Measurements from ENCODE around the gene RASGRF1. TPM values are rescaled to one million over a fixed set of nuclear protein-coding genes. Genes with fewer than 3 reads are reported as not detected.

Gene RASGRF1
- total RNA-seq, 1 experiment from 2014 or later: not detected

DNA sequence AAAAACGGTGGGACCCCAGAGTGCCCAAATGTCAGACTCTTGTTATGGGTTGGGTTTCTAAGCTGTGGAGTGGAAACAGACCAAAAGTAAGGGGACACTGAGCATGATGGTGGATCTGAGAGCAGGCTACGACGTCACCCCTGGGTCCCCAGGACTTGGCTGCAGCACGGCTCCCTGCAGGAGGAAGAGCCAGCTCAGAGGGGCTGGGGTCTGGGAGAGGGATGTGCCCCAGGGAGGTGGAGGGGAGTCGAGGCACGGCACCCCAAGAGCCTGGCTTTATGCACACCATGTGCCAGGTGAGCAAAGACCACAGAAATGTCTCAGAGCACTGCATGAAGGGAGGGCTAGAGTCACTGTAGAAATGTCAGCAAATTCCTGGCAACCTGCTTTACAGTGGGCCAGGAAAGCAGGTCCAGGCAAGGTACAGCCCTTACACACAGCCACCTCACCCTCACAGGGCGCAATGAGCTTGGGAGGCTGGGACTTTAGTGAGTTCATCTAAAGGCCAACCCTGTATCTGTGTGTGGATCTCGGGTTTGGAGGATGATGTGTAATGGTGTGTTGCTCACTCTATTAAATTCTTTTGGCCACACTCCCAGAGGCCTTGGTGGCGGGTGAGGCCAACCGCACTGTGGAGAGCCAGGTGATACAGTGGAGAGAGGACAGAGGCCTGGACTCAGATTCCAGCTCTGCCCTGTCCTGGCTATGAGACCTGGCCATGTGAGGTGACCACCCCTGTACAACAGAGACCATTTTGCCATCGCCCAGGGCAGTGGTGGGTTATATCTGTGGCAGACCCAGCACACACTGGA, 159.8 kb downstream of the RASGRF1 start:
- peak; percentile 94 for ATAC-seq
- Histone ChIP-seq H3K9me3 (ENCODE audit: low read length) (no peaks in the 10 kb centered on the region), H3K27ac (ENCODE audit: low read length) (peak overlapping the region; percentile 98), H2AFZ (ENCODE audit: low read length) (peak overlapping the region; percentile 52; the same call in 1 of the 2 replicates), H3K79me2 (ENCODE audit: low read length) (no peaks in the 10 kb centered on the region), H3K4me3 (ENCODE audit: low read length) (no peak overlapping the region), H3K9ac (ENCODE audit: low read length) (peak overlapping the region; percentile 76), H3K27me3 (ENCODE audit: low read length) (no peaks in the 10 kb centered on the region), H3K9me2 (replicated peaks; ENCODE audit: low read length) (no peaks in the 10 kb centered on the region), H3F3A (ENCODE audit: low read length, unreplicated experiment) (no peaks in the 10 kb centered on the region), H4K20me1 (ENCODE audit: low read length) (no peaks in the 10 kb centered on the region), H3K36me3 (ENCODE audit: low read depth, low read length) (no peaks in the 10 kb centered on the region; the same call in none of the 2 replicates), H3K4me2 (ENCODE audit: low read length) (peak overlapping the region; percentile 68), H3K4me1 (ENCODE audit: insufficient read depth, low read length) (peaks cover 23% of the 10 kb centered on the region)
- TF ChIP-seq, protein P1, sequence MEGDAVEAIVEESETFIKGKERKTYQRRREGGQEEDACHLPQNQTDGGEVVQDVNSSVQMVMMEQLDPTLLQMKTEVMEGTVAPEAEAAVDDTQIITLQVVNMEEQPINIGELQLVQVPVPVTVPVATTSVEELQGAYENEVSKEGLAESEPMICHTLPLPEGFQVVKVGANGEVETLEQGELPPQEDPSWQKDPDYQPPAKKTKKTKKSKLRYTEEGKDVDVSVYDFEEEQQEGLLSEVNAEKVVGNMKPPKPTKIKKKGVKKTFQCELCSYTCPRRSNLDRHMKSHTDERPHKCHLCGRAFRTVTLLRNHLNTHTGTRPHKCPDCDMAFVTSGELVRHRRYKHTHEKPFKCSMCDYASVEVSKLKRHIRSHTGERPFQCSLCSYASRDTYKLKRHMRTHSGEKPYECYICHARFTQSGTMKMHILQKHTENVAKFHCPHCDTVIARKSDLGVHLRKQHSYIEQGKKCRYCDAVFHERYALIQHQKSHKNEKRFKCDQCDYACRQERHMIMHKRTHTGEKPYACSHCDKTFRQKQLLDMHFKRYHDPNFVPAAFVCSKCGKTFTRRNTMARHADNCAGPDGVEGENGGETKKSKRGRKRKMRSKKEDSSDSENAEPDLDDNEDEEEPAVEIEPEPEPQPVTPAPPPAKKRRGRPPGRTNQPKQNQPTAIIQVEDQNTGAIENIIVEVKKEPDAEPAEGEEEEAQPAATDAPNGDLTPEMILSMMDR (conservative IDR thresholded peaks at IDR 0.05; ENCODE audit: low read depth, low read length): no peak
- TF ChIP-seq EZH2phosphoT487 (IDR thresholded peaks at IDR 0.05; ENCODE audit: borderline replicate concordance, low read length): no peak
- TF ChIP-seq EZH2 (IDR thresholded peaks at IDR 0.05; ENCODE audit: low read length, unreplicated experiment): no peak
- no TSS peak for BruUV-seq (replicated peaks)
- DNase-seq: peak; percentile 98
- ChIA-PET POLR2A (ENCODE audit: unreplicated experiment) (no interaction called here), CTCF (interaction anchor here (0.5 to 0.8 kb wide), 3 partner anchors 16 to 24 kb away, joined by 3 to 8 read pairs (median 3); no protein-coding TSS in a partner anchor)
- intact Hi-C loops (cut with micrococcal nuclease): loop anchor here (1.0 to 2.0 kb wide), 2 partner anchors 14 to 49 kb away; partner anchors contain the start of gene CTSH

DNA sequence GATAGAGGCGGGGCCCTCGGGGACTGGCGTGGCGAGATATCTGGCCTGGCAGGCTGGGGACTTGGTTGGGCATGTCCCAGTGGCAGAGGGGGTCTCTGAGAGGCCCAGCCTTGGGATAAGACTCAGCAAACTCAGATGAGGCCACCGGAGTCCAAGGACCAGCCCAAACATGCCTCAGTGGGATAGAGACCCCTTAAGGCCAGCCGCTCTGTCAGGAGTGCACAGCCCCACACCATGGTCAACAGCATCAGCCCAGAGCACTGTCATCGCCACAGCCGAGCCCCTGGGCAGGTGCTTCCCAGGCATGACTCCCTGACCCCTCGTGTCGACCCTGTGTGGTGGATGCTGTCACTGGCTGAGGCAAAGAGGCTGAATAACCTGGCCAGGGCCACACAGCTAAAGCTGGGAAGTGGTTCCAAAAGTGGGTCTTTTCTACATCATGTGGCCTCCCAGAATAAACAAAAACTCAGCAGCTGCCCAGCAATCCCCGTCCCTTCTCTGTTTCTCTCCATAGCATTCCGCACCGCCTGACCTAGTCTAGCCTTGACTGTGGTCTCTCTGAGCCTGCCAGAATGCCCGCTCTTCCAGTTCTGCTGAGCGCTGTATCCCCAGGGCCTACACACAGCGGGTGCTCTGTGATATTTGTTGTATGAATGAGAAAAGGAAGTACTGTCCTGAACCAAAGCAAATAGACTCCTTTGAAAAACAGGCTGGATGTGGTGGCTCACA, 160.9 kb downstream of the RASGRF1 start:
- no peak overlapping the region for H3K4me2 ChIP-seq (ENCODE audit: low read length)
- no TSS peak for BruUV-seq (replicated peaks)
- no peaks in the 10 kb centered on the region for H3K27me3 ChIP-seq (ENCODE audit: low read length)
- H4K20me1 ChIP-seq (ENCODE audit: low read length): no peaks in the 10 kb centered on the region
- no peak overlapping the region for H3K9ac ChIP-seq (ENCODE audit: low read length)
- intact Hi-C loops (cut with micrococcal nuclease): loop anchor here (2.0 kb wide), 1 partner anchor 15 kb away; the partner anchor contains the start of gene CTSH
- H3K27ac ChIP-seq (ENCODE audit: low read length): peak overlapping the region; percentile 36; the same call in 1 of the 2 replicates
- H3K9me2 ChIP-seq (replicated peaks; ENCODE audit: low read length): no peaks in the 10 kb centered on the region
- ATAC-seq (no peak), DNase-seq (peak; percentile 44)
- H3K4me3 ChIP-seq (ENCODE audit: low read length): no peak overlapping the region
- CTCF ChIA-PET: no interaction called here
- no peaks in the 10 kb centered on the region for H3F3A ChIP-seq (ENCODE audit: low read length, unreplicated experiment)
- H3K36me3 ChIP-seq (ENCODE audit: low read depth, low read length): no peaks in the 10 kb centered on the region; the same call in 1 of the 2 replicates
- peaks cover 23% of the 10 kb centered on the region for H3K4me1 ChIP-seq (ENCODE audit: insufficient read depth, low read length)
- no peaks in the 10 kb centered on the region for H3K79me2 ChIP-seq (ENCODE audit: low read length)
- POLR2A ChIA-PET (ENCODE audit: unreplicated experiment): no interaction called here
- no peak for TF ChIP-seq EZH2 (IDR thresholded peaks at IDR 0.05; ENCODE audit: low read length, unreplicated experiment)
- TF ChIP-seq, protein P1 (conservative IDR thresholded peaks at IDR 0.05; ENCODE audit: low read depth, low read length): no peak
- TF ChIP-seq EZH2phosphoT487 (IDR thresholded peaks at IDR 0.05; ENCODE audit: borderline replicate concordance, low read length): no peak
- H3K9me3 ChIP-seq (ENCODE audit: low read length): no peaks in the 10 kb centered on the region
- H2AFZ ChIP-seq (ENCODE audit: low read length): no peak overlapping the region
